ENCODE measurements around the gene PLEKHG4. TPM values are rescaled to one million over a fixed set of nuclear protein-coding genes. Genes with fewer than 3 reads are reported as not detected.

Gene PLEKHG4
- total RNA-seq, 5 donors from 2014 or later (not counting 1 experiment from before 2014, with no cell fraction given) = 19.4 to 27.5 (median 24.9) TPM

DNA sequence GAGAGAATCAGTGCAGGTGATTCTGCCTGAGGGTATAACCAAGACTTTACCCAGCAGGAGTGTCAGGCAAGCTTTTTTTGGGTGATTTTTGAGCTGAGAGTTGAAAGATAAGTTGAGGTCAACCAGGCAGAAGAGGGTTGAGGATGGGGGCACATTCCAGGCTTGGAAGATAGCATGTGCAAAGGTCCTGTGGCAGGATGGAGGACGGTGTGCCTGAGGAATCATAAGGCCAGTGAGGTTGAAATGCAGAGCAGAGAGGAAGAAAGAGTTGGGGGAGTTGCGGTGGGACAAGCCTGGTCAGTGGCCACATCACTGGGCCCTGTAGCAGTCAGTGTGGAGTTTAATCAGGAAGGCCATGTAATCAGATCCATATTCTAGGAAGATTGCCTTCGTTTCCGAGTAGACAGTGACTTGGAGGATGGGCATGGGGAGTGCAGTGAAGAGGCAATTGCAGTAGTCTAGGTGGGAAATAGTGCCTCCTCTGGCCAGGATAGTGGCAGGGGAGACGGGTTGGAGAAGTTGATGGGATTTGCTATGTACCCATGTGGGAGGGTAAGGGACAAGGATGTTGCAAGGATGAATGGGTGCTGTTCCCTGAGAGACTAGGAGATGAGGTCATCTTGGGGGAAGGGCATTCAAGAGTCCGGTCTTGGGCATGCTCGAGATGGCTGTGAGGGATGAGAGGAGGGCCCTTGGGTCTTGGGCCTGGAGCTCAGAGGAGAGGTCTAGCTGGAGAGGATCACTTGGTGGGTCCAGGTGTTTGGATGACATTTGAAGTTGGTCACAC lies 3.9 kb downstream of the PLEKHG4 start:
- POLR2A ChIA-PET = interaction anchor here in 1 of 2 donors (0.6 kb wide), 1 partner anchor 324 kb away, joined by 5 read pairs; no protein-coding TSS in a partner anchor
- no peak for DNase-seq

DNA sequence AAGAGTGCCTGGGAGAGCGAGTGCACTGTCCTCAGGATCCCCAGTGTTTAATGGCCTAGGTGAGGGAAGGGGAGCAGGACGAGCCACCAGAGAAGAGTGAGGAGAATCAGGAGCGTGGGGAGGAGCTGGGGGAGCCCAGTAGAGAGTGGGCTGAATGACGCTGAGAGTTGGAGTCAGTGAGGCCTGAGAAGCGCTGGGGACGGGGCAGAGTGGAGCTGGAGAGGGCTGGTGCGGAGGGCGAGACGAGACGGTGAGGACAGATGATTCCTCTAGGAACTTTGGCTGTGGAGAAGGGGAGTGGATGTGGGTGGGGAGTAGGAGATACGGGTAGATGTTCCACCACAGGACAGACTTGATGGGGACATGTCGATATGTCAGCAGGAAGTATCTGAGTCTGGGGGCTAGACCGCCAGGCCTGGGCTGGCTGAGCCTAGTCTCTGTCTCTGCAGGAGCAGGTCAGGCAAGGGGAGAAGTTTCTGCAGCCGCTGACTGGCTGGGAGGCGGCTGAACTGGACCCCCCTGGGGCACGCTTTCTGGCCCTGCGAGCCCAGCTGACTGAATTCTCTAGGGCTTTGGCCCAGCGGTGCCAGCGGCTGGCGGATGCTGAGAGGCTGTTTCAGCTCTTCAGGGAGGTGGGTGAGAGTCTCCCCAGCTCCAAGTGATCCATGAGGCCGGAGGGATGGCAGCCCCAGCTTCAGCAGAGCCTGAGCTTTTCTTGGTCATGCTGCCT lies 4.7 kb downstream of the PLEKHG4 start:
- no peak overlapping the region for H3K4me3 Mint-ChIP-seq
- H3K4me1 ChIP-seq (ENCODE audit: control insufficient read depth in 1 of 2, extremely low read depth in 1 of 2, insufficient read depth in 2 of 2, low read length in 2 of 2) = peaks cover 0 to 15% of the 10 kb centered on the region in 2 experiments
- H3K9me3 ChIP-seq = no peaks in the 10 kb centered on the region
- no peak overlapping the region for H3K27ac Mint-ChIP-seq
- no peak overlapping the region for H3K27ac ChIP-seq (ENCODE audit: low read length)
- H3K36me3 Mint-ChIP-seq = no peaks in the 10 kb centered on the region
- H3K27me3 ChIP-seq (replicated peaks in 1 of 2; ENCODE audit: control insufficient read depth in 2 of 2, extremely low read depth in 1 of 2, insufficient read depth in 2 of 2, low read length in 1 of 2) = no peaks in the 10 kb centered on the region
- no peaks in the 10 kb centered on the region for H3K27me3 Mint-ChIP-seq
- DNase-seq = no peak
- H3K4me1 Mint-ChIP-seq = peaks cover 0 to 5% (median 3%) of the 10 kb centered on the region in 3 donors
- CTCF ChIA-PET = interaction anchor here (0.6 to 0.9 kb wide), 2 partner anchors 11 to 361 kb away, joined by 3 to 11 read pairs; no protein-coding TSS in a partner anchor
- POLR2A ChIA-PET = interaction anchor here in 1 of 2 donors (0.6 kb wide), 1 partner anchor 24 kb away, joined by 11 read pairs; no protein-coding TSS in a partner anchor
- no peak for ATAC-seq (replicated peaks in 1 of 4)
- no peak overlapping the region for H3K4me3 ChIP-seq (ENCODE audit: control insufficient read depth in 1 of 2, extremely low read depth in 1 of 2, low read length in 1 of 2)
- 93% methylated on average over 17 of the region's 21 CpGs for WGBS (ENCODE audit: insufficient coverage)
- H3K36me3 ChIP-seq (ENCODE audit: control insufficient read depth in 2 of 2, extremely low read depth in 1 of 2, insufficient read depth in 1 of 2, low read length in 1 of 2) = peaks cover 0 to 22% of the 10 kb centered on the region in 2 donors
- no peaks in the 10 kb centered on the region for H3K9me3 Mint-ChIP-seq

More for the DNA sequence above, 3.9 kb downstream of the PLEKHG4 start:
- Histone ChIP-seq H3K9me3 (no peaks in the 10 kb centered on the region), H3K27ac (ENCODE audit: low read length) (no peak overlapping the region), H3K36me3 (ENCODE audit: control insufficient read depth in 2 of 2, extremely low read depth in 1 of 2, insufficient read depth in 1 of 2, low read length in 1 of 2) (peaks cover 0 to 22% of the 10 kb centered on the region in 2 donors), H3K4me1 (ENCODE audit: control insufficient read depth in 1 of 2, extremely low read depth in 1 of 2, insufficient read depth in 2 of 2, low read length in 2 of 2) (peaks cover 2 to 17% of the 10 kb centered on the region in 2 experiments), H3K27me3 (replicated peaks in 1 of 2; ENCODE audit: control insufficient read depth in 2 of 2, extremely low read depth in 1 of 2, insufficient read depth in 2 of 2, low read length in 1 of 2) (no peaks in the 10 kb centered on the region), H3K4me3 (ENCODE audit: control insufficient read depth in 1 of 2, extremely low read depth in 1 of 2, low read length in 1 of 2) (no peak overlapping the region)
- CTCF ChIA-PET = no interaction called here
- H3K27me3 Mint-ChIP-seq = no peaks in the 10 kb centered on the region
- no peak overlapping the region for H3K4me3 Mint-ChIP-seq
- H3K4me1 Mint-ChIP-seq = peaks cover 4 to 9% (median 6%) of the 10 kb centered on the region in 3 donors
- H3K36me3 Mint-ChIP-seq = no peaks in the 10 kb centered on the region
- no peak overlapping the region for H3K27ac Mint-ChIP-seq
- ATAC-seq (replicated peaks in 1 of 4) = no peak
- H3K9me3 Mint-ChIP-seq = no peaks in the 10 kb centered on the region
- WGBS (ENCODE audit: insufficient coverage) = 91% methylated on average over 7 of the region's 7 CpGs

DNA sequence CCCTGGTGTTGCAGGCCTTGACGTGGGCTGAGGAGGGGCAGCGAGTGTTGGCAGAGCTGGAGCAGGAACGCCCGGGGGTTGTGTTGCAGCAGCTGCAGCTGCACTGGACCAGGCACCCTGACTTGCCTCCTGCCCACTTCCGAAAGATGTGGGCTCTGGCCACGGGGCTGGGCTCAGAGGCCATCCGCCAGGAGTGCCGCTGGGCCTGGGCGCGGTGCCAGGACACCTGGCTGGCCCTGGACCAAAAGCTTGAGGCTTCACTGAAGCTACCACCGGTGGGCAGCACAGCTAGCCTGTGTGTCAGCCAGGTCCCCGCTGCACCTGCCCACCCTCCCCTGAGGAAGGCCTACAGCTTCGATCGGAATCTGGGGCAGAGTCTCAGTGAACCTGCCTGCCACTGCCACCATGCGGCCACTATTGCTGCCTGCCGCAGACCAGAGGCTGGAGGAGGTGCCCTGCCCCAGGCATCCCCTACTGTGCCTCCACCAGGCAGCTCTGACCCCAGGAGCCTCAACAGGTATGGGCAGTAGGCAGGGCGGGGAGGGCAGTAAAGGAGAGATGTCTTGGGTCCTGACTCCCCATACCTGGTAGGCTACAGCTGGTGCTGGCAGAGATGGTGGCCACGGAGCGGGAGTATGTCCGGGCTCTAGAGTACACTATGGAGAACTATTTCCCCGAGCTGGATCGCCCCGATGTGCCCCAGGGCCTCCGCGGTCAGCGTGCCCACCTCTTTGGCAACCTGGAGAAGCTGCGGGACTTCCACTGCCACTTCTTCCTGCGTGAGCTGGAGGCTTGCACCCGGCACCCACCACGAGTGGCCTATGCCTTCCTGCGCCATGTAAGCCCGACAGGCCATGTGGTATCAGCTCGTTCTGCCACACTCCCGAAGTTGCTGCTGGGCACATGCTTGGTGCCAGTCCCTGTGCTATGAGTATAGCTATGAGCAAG lies 5.6 kb downstream of the PLEKHG4 start:
- no peak for DNase-seq
- ChIA-PET POLR2A (no interaction called here), CTCF (interaction anchor here in 1 of 2 donors (0.5 to 0.9 kb wide), 3 partner anchors 12 to 30 kb away, joined by 3 to 4 read pairs (median 4); no protein-coding TSS in a partner anchor)
- Histone ChIP-seq H3K27me3 (replicated peaks in 1 of 2; ENCODE audit: control insufficient read depth in 2 of 2, extremely low read depth in 1 of 2, insufficient read depth in 2 of 2, low read length in 1 of 2) (no peaks in the 10 kb centered on the region), H3K4me1 (ENCODE audit: control insufficient read depth in 1 of 2, extremely low read depth in 1 of 2, insufficient read depth in 2 of 2, low read length in 2 of 2) (peaks cover 0 to 19% of the 10 kb centered on the region in 2 experiments), H3K36me3 (ENCODE audit: control insufficient read depth in 2 of 2, extremely low read depth in 1 of 2, insufficient read depth in 1 of 2, low read length in 1 of 2) (peaks cover 0 to 22% of the 10 kb centered on the region in 2 donors), H3K27ac (ENCODE audit: low read length) (no peak overlapping the region), H3K4me3 (ENCODE audit: control insufficient read depth in 1 of 2, extremely low read depth in 1 of 2, low read length in 1 of 2) (no peak overlapping the region), H3K9me3 (no peaks in the 10 kb centered on the region)
- Mint-ChIP-seq H3K36me3 (no peaks in the 10 kb centered on the region), H3K4me3 (no peak overlapping the region), H3K9me3 (no peaks in the 10 kb centered on the region), H3K4me1 (peaks cover 5 to 9% (median 8%) of the 10 kb centered on the region in 3 donors), H3K27ac (no peak overlapping the region), H3K27me3 (no peaks in the 10 kb centered on the region)
- no peak for ATAC-seq (replicated peaks in 1 of 4)
- WGBS (ENCODE audit: insufficient coverage) = 92% methylated on average over 29 of the region's 34 CpGs

DNA sequence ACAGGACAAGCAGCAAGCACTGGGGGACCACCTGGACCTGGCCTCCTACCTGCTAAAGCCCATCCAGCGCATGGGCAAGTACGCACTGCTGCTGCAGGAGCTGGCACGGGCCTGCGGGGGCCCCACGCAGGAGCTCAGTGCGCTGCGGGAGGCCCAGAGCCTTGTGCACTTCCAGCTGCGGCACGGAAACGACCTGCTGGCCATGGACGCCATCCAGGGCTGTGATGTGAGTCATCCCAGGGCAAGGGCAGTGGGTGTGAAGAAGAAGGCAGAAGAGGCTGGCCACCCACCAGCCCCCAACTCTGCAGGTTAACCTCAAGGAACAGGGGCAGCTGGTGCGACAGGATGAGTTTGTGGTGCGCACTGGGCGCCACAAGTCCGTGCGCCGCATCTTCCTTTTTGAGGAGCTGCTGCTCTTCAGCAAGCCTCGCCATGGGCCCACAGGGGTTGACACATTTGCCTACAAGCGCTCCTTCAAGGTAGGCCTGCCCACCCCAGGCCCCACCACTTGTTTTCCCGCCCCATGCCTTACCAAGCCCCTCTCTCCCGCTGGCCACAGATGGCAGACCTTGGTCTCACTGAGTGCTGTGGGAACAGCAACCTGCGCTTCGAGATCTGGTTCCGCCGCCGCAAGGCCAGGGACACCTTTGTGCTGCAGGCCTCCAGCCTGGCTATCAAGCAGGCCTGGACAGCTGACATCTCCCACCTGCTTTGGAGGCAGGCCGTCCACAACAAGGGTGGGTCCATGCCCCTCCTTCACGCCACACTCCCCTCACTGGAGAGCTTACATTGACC lies 7.3 kb downstream of the PLEKHG4 start:
- ChIA-PET POLR2A (no interaction called here), CTCF (interaction anchor here in 1 of 2 donors (0.5 kb wide), 1 partner anchor 339 kb away, joined by 3 read pairs; no protein-coding TSS in a partner anchor)
- no peaks in the 10 kb centered on the region for H3K9me3 ChIP-seq
- Mint-ChIP-seq H3K9me3 (no peaks in the 10 kb centered on the region), H3K4me1 (peaks cover 5 to 9% (median 6%) of the 10 kb centered on the region in 3 donors), H3K27ac (no peak overlapping the region), H3K4me3 (no peak overlapping the region), H3K27me3 (no peaks in the 10 kb centered on the region), H3K36me3 (no peaks in the 10 kb centered on the region)
- H3K4me3 ChIP-seq (ENCODE audit: control insufficient read depth in 1 of 2, extremely low read depth in 1 of 2, low read length in 1 of 2) = no peak overlapping the region
- WGBS (ENCODE audit: insufficient coverage) = 95% methylated on average over 28 of the region's 28 CpGs
- H3K36me3 ChIP-seq (ENCODE audit: control insufficient read depth in 2 of 2, extremely low read depth in 1 of 2, insufficient read depth in 1 of 2, low read length in 1 of 2) = peaks cover 0 to 22% of the 10 kb centered on the region in 2 donors
- no peaks in the 10 kb centered on the region for H3K27me3 ChIP-seq (replicated peaks in 1 of 2; ENCODE audit: control insufficient read depth in 2 of 2, extremely low read depth in 1 of 2, insufficient read depth in 2 of 2, low read length in 1 of 2)
- ATAC-seq (replicated peaks in 1 of 4) = no peak
- no peak overlapping the region for H3K27ac ChIP-seq (ENCODE audit: low read length)
- peaks cover 0 to 22% of the 10 kb centered on the region in 2 experiments for H3K4me1 ChIP-seq (ENCODE audit: control insufficient read depth in 1 of 2, extremely low read depth in 1 of 2, insufficient read depth in 2 of 2, low read length in 2 of 2)
- no peak for DNase-seq

DNA sequence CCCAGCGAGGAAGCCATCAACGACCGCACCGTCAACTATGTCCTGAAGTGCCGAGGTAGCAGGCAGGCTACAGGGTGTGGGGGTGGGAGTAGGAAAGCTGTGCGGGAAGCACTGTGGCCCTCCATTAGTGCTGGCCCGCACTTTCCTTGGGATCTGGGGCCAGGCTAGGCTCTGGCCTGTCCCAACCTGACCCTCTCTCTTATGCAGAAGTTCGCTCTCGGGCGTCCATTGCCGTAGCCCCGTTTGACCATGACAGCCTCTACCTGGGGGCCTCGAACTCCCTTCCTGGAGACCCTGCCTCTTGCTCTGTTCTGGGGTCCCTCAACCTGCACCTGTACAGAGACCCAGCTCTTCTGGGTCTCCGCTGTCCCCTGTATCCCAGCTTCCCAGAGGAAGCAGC lies 8.6 kb downstream of the PLEKHG4 start:
- no peaks in the 10 kb centered on the region for H3K27me3 Mint-ChIP-seq
- H3K4me1 Mint-ChIP-seq = peaks cover 6 to 9% (median 6%) of the 10 kb centered on the region in 3 donors
- H3K4me3 Mint-ChIP-seq = no peak overlapping the region
- Histone ChIP-seq H3K27me3 (replicated peaks in 1 of 2; ENCODE audit: control insufficient read depth in 2 of 2, extremely low read depth in 1 of 2, insufficient read depth in 2 of 2, low read length in 1 of 2) (no peaks in the 10 kb centered on the region), H3K36me3 (ENCODE audit: control insufficient read depth in 2 of 2, extremely low read depth in 1 of 2, insufficient read depth in 1 of 2, low read length in 1 of 2) (peaks cover 0 to 16% of the 10 kb centered on the region in 2 donors), H3K4me3 (ENCODE audit: control insufficient read depth in 1 of 2, extremely low read depth in 1 of 2, low read length in 1 of 2) (no peak overlapping the region), H3K27ac (ENCODE audit: low read length) (no peak overlapping the region), H3K9me3 (no peaks in the 10 kb centered on the region), H3K4me1 (ENCODE audit: control insufficient read depth in 1 of 2, extremely low read depth in 1 of 2, insufficient read depth in 2 of 2, low read length in 2 of 2) (peaks cover 0 to 22% of the 10 kb centered on the region in 2 experiments)
- H3K9me3 Mint-ChIP-seq = no peaks in the 10 kb centered on the region
- DNase-seq = no peak
- ChIA-PET POLR2A (no interaction called here), CTCF (interaction anchor here in 1 of 2 donors (0.6 kb wide), 1 partner anchor 883 kb away, joined by 3 read pairs; no protein-coding TSS in a partner anchor)
- no peak for ATAC-seq (replicated peaks in 1 of 4)
- 98% methylated on average over 13 of the region's 14 CpGs for WGBS (ENCODE audit: insufficient coverage)
- H3K27ac Mint-ChIP-seq = no peak overlapping the region
- no peaks in the 10 kb centered on the region for H3K36me3 Mint-ChIP-seq

Measured in T-cell (primary cell).